Ascending aorta (tissue), 2 donors: Measurements from ENCODE around the gene SOX8. TPM values are rescaled to one million over a fixed set of nuclear protein-coding genes. Genes with fewer than 3 reads are reported as not detected.
A peak's percentile ranks its signal among the peaks of the same experiment; 100 is the strongest.

Source experiments
- DNase-seq, 2 donors: peaks; one replicate each; pipeline ENCODE4 v3.0.0-alpha.2; 2019; ENCODE audit warnings: low spot score in 2 of 2
- H3K27ac ChIP-seq, 2 donors: fragments of 200-600 bp; sonication (generic); one replicate each; pipeline ENCODE4 v1.5.1; 2016 to 2017; ENCODE audit warnings: mild to moderate bottlenecking in 1 of 2
- H3K27me3 ChIP-seq: fragments of 200-600 bp; sonication (generic); one replicate; pipeline ENCODE4 v1.5.1; 2017
- H3K36me3 ChIP-seq, 2 donors: fragments of 200-600 bp; sonication (generic); one replicate each; pipeline ENCODE4 v1.5.1; 2016
- H3K4me1 ChIP-seq, 2 donors: fragments of 200-600 bp; sonication (generic); one replicate each; pipeline ENCODE4 v1.5.1; 2016 to 2017; ENCODE audit warnings: mild to moderate bottlenecking in 1 of 2
- H3K4me3 ChIP-seq, 2 donors: fragments of 200-600 bp; sonication (generic); one replicate each; pipeline ENCODE4 v1.5.1; 2016 to 2017; ENCODE audit warnings: mild to moderate bottlenecking in 1 of 2
- H3K9me3 ChIP-seq, 2 donors: fragments of 200-600 bp; sonication (generic); one replicate each; pipeline ENCODE4 v1.5.1; 2016
- intact Hi-C: fragments of 100-400 bp; cut with DNase I; formaldehyde crosslinking; loops from one replicate; pipeline ENCODE4 v1.15.1; 2023
- total RNA-seq: library from RNA; depleted of rRNA; stranded (reverse); fragments of >200 nt; gene quantifications from one replicate; pipeline ENCODE4 v1.1.0, GENCODE V29; 2016
- TF ChIP-seq, protein P1 (sequence below), 3 experiments: fragments of 200-600 bp in 2 of 3; fragments of 450-650 bp in 1 of 3; sonication (generic) in 2 of 3; IDR thresholded peaks; one replicate each; pipeline ENCODE4 v1.5.1; 2016 to 2019; ENCODE audit warnings: antibody characterized with exemption in 3 of 3, mild to moderate bottlenecking in 1 of 3, moderate library complexity in 1 of 3

Gene SOX8
- total RNA-seq, 1 donor from 2014 or later, result 18.9 TPM

DNA sequence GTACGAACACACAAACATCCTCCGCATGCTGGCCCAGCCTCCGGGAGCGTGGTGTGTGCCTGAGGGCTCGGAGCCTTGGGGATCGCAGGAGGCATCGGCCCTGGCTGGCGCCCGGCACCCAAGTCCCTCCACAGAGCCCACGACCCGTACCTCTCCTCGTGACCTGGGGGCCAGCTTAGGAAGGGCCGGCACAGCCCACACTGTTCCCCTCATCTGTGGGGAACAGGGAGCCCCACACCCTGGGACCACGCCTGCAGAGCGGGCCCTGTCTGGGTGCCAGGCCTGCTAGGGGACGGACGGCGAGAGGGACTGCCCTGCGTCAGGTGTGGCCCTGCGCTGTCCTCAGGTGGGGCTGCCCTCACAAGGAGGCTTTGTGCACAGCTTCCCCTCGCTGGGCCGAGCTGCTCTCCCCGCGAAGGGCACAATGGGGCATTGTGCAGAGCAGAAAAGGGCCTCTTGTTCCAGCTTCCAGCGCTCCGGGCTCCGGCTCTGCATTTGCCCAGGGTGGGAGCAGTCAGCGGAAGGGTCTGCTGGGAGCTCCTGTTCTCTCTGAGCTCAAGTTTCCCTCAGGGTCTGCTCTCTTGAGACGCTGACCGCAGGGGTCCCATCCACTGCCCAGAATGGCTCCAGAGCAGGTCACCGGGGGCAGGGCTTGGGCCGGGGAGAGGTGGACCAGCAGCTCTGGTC, 9.1 kb upstream of the SOX8 start:
- TF ChIP-seq, protein P1, sequence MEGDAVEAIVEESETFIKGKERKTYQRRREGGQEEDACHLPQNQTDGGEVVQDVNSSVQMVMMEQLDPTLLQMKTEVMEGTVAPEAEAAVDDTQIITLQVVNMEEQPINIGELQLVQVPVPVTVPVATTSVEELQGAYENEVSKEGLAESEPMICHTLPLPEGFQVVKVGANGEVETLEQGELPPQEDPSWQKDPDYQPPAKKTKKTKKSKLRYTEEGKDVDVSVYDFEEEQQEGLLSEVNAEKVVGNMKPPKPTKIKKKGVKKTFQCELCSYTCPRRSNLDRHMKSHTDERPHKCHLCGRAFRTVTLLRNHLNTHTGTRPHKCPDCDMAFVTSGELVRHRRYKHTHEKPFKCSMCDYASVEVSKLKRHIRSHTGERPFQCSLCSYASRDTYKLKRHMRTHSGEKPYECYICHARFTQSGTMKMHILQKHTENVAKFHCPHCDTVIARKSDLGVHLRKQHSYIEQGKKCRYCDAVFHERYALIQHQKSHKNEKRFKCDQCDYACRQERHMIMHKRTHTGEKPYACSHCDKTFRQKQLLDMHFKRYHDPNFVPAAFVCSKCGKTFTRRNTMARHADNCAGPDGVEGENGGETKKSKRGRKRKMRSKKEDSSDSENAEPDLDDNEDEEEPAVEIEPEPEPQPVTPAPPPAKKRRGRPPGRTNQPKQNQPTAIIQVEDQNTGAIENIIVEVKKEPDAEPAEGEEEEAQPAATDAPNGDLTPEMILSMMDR (IDR thresholded peaks at IDR 0.05), result no peak
- Histone ChIP-seq H3K4me1 (peaks cover 22 to 30% of the 10 kb centered on the region in 2 donors), H3K27me3 (no peaks in the 10 kb centered on the region), H3K4me3 (no peak overlapping the region), H3K27ac (no peak overlapping the region), H3K9me3 (no peaks in the 10 kb centered on the region), H3K36me3 (peaks cover 0 to 8% of the 10 kb centered on the region in 2 donors)
- DNase-seq, result no peak
- intact Hi-C loops, result loop anchor here (5.0 kb wide), 1 partner anchor 210 kb away; no protein-coding TSS in a partner anchor

DNA sequence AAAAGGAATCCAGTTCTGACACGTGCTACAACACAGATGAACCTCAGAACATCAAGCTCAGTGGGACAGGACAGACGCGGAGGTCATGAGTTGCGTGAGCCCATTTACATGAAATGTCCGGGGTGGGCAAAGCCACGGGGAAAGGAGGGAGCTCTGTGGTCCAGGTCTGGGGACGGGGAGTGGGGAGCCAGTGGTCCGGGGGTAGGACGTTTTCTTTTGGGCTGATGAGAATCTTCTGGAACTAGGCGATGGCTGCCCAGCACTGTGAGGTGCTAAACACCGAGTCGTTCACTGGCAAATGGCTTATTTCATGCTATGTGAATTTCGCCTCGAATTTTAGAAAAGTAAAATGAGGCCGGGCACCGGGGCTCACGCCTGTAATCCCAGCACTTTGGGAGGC, 8.2 kb upstream of the SOX8 start:
- TF ChIP-seq, protein P1 (IDR thresholded peaks at IDR 0.05), result no peak

DNA sequence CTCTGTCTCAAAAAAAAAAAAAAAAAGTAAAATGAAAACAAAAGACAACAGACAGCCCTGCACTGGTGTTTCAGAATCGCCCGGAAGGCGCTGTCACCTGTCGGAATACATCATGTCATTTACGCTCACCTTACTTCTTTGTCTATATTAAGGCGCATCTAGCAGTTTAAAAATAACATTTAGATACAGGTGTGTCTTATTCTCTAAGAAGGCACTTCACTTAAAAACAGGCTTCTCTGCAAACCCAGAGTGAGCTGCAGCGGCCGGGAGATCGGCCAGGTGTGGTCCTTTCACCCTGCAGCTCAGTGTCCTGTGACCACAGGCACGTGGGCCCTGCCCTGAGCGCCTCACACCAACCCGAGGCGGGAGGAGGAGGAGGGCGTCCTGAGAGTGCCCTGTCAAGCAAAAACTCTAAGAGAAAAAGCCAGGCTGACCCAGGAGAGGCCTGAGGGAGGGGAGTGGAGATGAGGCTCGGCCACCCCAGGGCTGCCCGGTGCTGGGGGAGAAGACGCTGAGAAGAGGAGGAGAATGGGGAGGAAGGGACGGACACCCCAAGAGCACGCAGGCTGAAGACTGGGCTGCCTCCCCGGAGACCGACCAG, 7.5 kb upstream of the SOX8 start:
- DNase-seq, result no peak
- Histone ChIP-seq H3K27ac (peak overlapping the region; percentile 27 to 84), H3K4me1 (peaks cover 25 to 34% of the 10 kb centered on the region in 2 donors), H3K9me3 (no peaks in the 10 kb centered on the region), H3K27me3 (no peaks in the 10 kb centered on the region), H3K36me3 (no peaks in the 10 kb centered on the region), H3K4me3 (no peak overlapping the region)
- intact Hi-C loops, result loop anchor here (5.0 kb wide), 1 partner anchor 208 kb away; no protein-coding TSS in a partner anchor
- TF ChIP-seq, protein P1 (IDR thresholded peaks at IDR 0.05), result no peak

More for the DNA sequence above, 8.2 kb upstream of the SOX8 start:
- H3K4me3 ChIP-seq, result no peak overlapping the region
- H3K4me1 ChIP-seq, result peaks cover 25 to 34% of the 10 kb centered on the region in 2 donors
- no peak for DNase-seq
- H3K27me3 ChIP-seq, result no peaks in the 10 kb centered on the region
- peaks cover 0 to under 1% of the 10 kb centered on the region in 2 donors for H3K36me3 ChIP-seq
- H3K27ac ChIP-seq, result no peak overlapping the region
- H3K9me3 ChIP-seq, result no peaks in the 10 kb centered on the region
- intact Hi-C loops, result loop anchor here (5.0 kb wide), 1 partner anchor 209 kb away; no protein-coding TSS in a partner anchor

DNA sequence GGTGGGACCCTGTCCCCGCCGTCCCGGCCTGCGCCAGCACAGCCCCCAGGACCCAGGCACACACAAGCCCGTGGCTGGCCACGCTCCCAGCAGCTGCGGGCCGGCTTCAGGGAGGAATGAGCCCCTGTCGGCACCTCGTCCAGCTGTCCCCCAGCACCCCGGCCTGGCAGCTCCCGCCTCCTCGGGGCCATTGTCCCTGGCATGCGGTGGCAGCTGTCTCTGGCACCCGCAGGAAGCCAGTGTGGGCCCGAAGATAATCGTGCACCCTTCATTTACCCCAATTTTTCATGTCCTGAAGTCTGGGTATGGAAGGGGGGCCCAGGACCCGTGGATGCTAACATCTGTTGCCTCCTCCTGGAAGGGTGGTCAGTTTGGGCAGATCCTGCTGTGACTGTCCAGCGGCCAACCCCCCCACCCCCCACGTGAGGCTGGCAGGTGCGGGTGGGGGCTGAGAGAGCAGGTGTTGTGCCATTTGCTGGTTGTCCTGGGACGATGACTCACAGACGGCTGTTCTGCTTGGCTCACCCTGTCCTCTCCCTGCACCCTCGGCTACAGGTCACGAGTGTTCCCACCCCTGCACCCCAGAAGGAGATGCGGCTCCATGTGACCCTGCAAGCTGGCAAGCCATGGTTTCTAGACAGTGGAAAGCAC, 6.8 kb upstream of the SOX8 start:
- Histone ChIP-seq H3K4me1 (peaks cover 21 to 29% of the 10 kb centered on the region in 2 donors), H3K4me3 (no peak overlapping the region)

DNA sequence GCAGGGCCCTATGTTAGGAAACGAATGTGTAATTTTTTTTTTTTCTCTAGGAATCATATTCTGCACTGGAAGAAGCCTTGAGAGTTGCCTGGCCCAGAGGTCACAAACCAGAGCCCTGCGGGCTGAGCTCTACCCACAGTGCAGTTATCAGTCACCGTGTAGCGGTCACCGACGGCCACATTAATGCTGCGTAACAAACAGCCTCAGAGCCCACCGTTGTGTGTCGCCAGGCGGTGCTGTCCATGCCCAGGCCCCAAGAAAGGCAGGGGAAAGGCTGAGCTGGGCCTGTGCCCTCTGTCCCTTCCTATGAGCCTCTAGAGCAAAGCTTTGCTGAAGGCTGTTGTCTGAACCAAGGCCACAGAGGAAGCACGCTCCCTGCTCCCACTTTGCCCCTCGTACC, 6.3 kb upstream of the SOX8 start:
- TF ChIP-seq, protein P1 (IDR thresholded peaks at IDR 0.05), result no peak
- Histone ChIP-seq H3K27me3 (peaks cover 3% of the 10 kb centered on the region), H3K27ac (peak overlapping the region; percentile 84 to 88), H3K9me3 (no peaks in the 10 kb centered on the region), H3K4me1 (peaks cover 19 to 27% of the 10 kb centered on the region in 2 donors), H3K36me3 (no peaks in the 10 kb centered on the region), H3K4me3 (no peak overlapping the region)
- intact Hi-C loops, result no loop called here
- DNase-seq, result no peak

More for the DNA sequence above, 6.8 kb upstream of the SOX8 start:
- Histone ChIP-seq H3K36me3 (no peaks in the 10 kb centered on the region), H3K27me3 (no peaks in the 10 kb centered on the region), H3K27ac (peak overlapping the region; percentile 84 to 88), H3K9me3 (no peaks in the 10 kb centered on the region)
- TF ChIP-seq, protein P1 (IDR thresholded peaks at IDR 0.05), result no peak
- intact Hi-C loops, result loop anchor here (5.0 kb wide), 1 partner anchor 208 kb away; no protein-coding TSS in a partner anchor
- no peak for DNase-seq
